Measurements from ENCODE around the gene SENP5. TPM values are rescaled to one million over a fixed set of nuclear protein-coding genes. Genes with fewer than 3 reads are reported as not detected.

Gene SENP5
- total RNA-seq, 1 donor from 2014 or later, result 44.8 TPM

DNA sequence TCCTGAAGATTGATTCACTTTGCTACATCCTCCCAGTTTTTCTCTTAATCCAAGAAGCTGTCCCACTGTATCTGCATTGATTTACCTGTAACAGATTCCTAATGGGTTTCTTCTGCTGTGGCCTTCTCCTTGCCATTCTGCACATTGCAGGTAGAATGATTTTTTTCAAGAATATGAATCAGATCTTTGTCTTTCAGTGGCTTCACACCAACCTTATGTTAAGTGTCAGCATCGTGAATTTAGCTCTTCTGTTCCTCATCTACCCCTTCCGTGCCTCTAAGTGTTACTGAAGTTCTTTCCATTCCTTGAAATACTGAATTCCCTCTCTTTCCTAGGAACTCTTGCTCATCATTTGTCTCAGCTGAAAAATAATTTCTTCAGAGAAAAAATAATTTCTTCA lies 7.5 kb downstream of the SENP5 start:
- Histone ChIP-seq H3K9me3 (ENCODE audit: insufficient read depth, low read depth, low read length) (no peaks in the 10 kb centered on the region), H3K27ac (ENCODE audit: low read depth, low read length) (no peak overlapping the region), H3K36me3 (ENCODE audit: insufficient read depth, low read length) (no peaks in the 10 kb centered on the region), H4K20me1 (ENCODE audit: insufficient read depth, low read length) (peaks cover 82% of the 10 kb centered on the region), H3K4me2 (ENCODE audit: low read length) (no peak overlapping the region), H3K4me1 (ENCODE audit: insufficient read depth, low read length) (no peaks in the 10 kb centered on the region), H3K27me3 (ENCODE audit: insufficient read depth, low read length) (no peaks in the 10 kb centered on the region), H3K9ac (ENCODE audit: low read length) (no peak overlapping the region), H3K79me2 (ENCODE audit: insufficient read depth, low read length) (peaks cover 99% of the 10 kb centered on the region), H2AFZ (ENCODE audit: low read depth, low read length) (no peak overlapping the region), H3K4me3 (ENCODE audit: insufficient read depth, low read depth, low read length) (no peak overlapping the region)
- Mint-ChIP-seq H3K27ac (ENCODE audit: unreplicated experiment) (no peak overlapping the region), H3K4me1 (ENCODE audit: low read depth, unreplicated experiment) (peaks cover 12% of the 10 kb centered on the region), H3K9me3 (ENCODE audit: unreplicated experiment) (no peaks in the 10 kb centered on the region), H3K27me3 (ENCODE audit: low read depth, unreplicated experiment) (no peaks in the 10 kb centered on the region), H3K4me3 (ENCODE audit: unreplicated experiment) (no peak overlapping the region), H3K36me3 (ENCODE audit: low read depth, unreplicated experiment) (no peaks in the 10 kb centered on the region)
- TF ChIP-seq, protein P1, sequence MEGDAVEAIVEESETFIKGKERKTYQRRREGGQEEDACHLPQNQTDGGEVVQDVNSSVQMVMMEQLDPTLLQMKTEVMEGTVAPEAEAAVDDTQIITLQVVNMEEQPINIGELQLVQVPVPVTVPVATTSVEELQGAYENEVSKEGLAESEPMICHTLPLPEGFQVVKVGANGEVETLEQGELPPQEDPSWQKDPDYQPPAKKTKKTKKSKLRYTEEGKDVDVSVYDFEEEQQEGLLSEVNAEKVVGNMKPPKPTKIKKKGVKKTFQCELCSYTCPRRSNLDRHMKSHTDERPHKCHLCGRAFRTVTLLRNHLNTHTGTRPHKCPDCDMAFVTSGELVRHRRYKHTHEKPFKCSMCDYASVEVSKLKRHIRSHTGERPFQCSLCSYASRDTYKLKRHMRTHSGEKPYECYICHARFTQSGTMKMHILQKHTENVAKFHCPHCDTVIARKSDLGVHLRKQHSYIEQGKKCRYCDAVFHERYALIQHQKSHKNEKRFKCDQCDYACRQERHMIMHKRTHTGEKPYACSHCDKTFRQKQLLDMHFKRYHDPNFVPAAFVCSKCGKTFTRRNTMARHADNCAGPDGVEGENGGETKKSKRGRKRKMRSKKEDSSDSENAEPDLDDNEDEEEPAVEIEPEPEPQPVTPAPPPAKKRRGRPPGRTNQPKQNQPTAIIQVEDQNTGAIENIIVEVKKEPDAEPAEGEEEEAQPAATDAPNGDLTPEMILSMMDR (IDR thresholded peaks at IDR 0.05; ENCODE audit: insufficient read depth, low read depth, low read length), result no peak
- TF ChIP-seq EZH2 (IDR thresholded peaks at IDR 0.05; ENCODE audit: insufficient read depth, low read length), result no peak
- DNase-seq (ENCODE audit: low read depth), result no peak
- FAIRE-seq, result no peak

DNA sequence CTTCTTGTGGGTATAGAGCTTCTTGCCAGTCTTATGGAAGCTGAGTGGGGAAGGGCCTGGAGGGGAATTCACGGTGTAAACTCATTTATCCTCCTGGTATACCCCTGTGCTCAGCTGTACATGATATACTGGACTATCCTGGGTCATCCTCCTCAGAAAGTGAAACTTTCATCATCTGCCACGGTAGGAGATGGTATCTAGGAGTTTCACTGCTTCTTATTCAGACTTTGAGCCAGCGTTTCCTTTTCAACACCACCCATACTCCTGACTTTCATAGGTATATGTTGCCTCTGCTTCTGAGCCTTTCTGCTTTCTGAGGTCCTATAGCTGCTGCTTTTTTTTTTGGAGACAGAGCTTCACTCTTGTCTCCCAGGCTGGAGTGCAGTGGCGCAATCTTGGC lies 15.6 kb downstream of the SENP5 start:
- Mint-ChIP-seq H3K36me3 (ENCODE audit: low read depth, unreplicated experiment) (peaks cover 10% of the 10 kb centered on the region), H3K27ac (ENCODE audit: unreplicated experiment) (peak overlapping the region; percentile 10), H3K27me3 (ENCODE audit: low read depth, unreplicated experiment) (no peaks in the 10 kb centered on the region), H3K9me3 (ENCODE audit: unreplicated experiment) (no peaks in the 10 kb centered on the region), H3K4me3 (ENCODE audit: unreplicated experiment) (no peak overlapping the region), H3K4me1 (ENCODE audit: low read depth, unreplicated experiment) (peaks cover 28% of the 10 kb centered on the region)
- no peak overlapping the region for H3K9ac ChIP-seq (ENCODE audit: low read length)
- FAIRE-seq (no peak), DNase-seq (ENCODE audit: low read depth) (no peak)
- no peaks in the 10 kb centered on the region for H3K9me3 ChIP-seq (ENCODE audit: insufficient read depth, low read depth, low read length)
- H3K79me2 ChIP-seq (ENCODE audit: insufficient read depth, low read length), result peaks cover 96% of the 10 kb centered on the region
- H3K27me3 ChIP-seq (ENCODE audit: insufficient read depth, low read length), result no peaks in the 10 kb centered on the region
- TF ChIP-seq, protein P1 (IDR thresholded peaks at IDR 0.05; ENCODE audit: insufficient read depth, low read depth, low read length), result no peak
- no peak for TF ChIP-seq EZH2 (IDR thresholded peaks at IDR 0.05; ENCODE audit: insufficient read depth, low read length)
- peaks cover 14% of the 10 kb centered on the region for H3K36me3 ChIP-seq (ENCODE audit: insufficient read depth, low read length)
- peaks cover 74% of the 10 kb centered on the region for H4K20me1 ChIP-seq (ENCODE audit: insufficient read depth, low read length)
- H3K4me3 ChIP-seq (ENCODE audit: insufficient read depth, low read depth, low read length), result no peak overlapping the region
- no peak overlapping the region for H3K27ac ChIP-seq (ENCODE audit: low read depth, low read length)
- no peaks in the 10 kb centered on the region for H3K4me1 ChIP-seq (ENCODE audit: insufficient read depth, low read length)
- no peak overlapping the region for H2AFZ ChIP-seq (ENCODE audit: low read depth, low read length)
- H3K4me2 ChIP-seq (ENCODE audit: low read length), result no peak overlapping the region

DNA sequence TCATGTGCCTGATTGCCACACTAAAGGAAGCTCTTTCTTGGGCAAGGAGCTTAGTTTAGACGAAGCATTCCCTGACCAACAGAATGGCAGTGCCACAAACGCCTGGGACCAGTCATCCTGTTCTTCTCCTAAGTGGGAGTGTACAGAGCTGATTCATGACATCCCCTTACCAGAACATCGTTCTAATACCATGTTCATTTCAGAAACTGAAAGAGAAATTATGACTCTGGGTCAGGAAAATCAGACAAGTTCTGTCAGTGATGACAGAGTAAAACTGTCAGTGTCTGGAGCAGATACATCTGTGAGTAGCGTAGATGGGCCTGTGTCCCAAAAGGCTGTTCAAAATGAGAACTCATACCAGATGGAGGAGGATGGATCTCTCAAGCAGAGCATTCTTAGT lies 18.4 kb downstream of the SENP5 start:
- Histone ChIP-seq H3K27ac (ENCODE audit: low read depth, low read length) (no peak overlapping the region), H3K4me3 (ENCODE audit: insufficient read depth, low read depth, low read length) (no peak overlapping the region), H3K79me2 (ENCODE audit: insufficient read depth, low read length) (peaks cover 93% of the 10 kb centered on the region), H3K36me3 (ENCODE audit: insufficient read depth, low read length) (peaks cover 16% of the 10 kb centered on the region), H4K20me1 (ENCODE audit: insufficient read depth, low read length) (peaks cover 69% of the 10 kb centered on the region), H3K9me3 (ENCODE audit: insufficient read depth, low read depth, low read length) (no peaks in the 10 kb centered on the region), H2AFZ (ENCODE audit: low read depth, low read length) (no peak overlapping the region), H3K4me2 (ENCODE audit: low read length) (no peak overlapping the region), H3K27me3 (ENCODE audit: insufficient read depth, low read length) (no peaks in the 10 kb centered on the region), H3K9ac (ENCODE audit: low read length) (no peak overlapping the region), H3K4me1 (ENCODE audit: insufficient read depth, low read length) (no peaks in the 10 kb centered on the region)
- H3K27ac Mint-ChIP-seq (ENCODE audit: unreplicated experiment), result no peak overlapping the region
- TF ChIP-seq, protein P1 (IDR thresholded peaks at IDR 0.05; ENCODE audit: insufficient read depth, low read depth, low read length), result no peak
- TF ChIP-seq EZH2 (IDR thresholded peaks at IDR 0.05; ENCODE audit: insufficient read depth, low read length), result no peak
- DNase-seq (ENCODE audit: low read depth) (no peak), FAIRE-seq (no peak)
- H3K27me3 Mint-ChIP-seq (ENCODE audit: low read depth, unreplicated experiment), result no peaks in the 10 kb centered on the region
- no peaks in the 10 kb centered on the region for H3K9me3 Mint-ChIP-seq (ENCODE audit: unreplicated experiment)
- H3K36me3 Mint-ChIP-seq (ENCODE audit: low read depth, unreplicated experiment), result peaks cover 12% of the 10 kb centered on the region
- H3K4me1 Mint-ChIP-seq (ENCODE audit: low read depth, unreplicated experiment), result peaks cover 24% of the 10 kb centered on the region
- H3K4me3 Mint-ChIP-seq (ENCODE audit: unreplicated experiment), result no peak overlapping the region

All from astrocyte (in vitro differentiated cells and primary cell).